ENCODE measurements around the gene GRK3.

DNA sequence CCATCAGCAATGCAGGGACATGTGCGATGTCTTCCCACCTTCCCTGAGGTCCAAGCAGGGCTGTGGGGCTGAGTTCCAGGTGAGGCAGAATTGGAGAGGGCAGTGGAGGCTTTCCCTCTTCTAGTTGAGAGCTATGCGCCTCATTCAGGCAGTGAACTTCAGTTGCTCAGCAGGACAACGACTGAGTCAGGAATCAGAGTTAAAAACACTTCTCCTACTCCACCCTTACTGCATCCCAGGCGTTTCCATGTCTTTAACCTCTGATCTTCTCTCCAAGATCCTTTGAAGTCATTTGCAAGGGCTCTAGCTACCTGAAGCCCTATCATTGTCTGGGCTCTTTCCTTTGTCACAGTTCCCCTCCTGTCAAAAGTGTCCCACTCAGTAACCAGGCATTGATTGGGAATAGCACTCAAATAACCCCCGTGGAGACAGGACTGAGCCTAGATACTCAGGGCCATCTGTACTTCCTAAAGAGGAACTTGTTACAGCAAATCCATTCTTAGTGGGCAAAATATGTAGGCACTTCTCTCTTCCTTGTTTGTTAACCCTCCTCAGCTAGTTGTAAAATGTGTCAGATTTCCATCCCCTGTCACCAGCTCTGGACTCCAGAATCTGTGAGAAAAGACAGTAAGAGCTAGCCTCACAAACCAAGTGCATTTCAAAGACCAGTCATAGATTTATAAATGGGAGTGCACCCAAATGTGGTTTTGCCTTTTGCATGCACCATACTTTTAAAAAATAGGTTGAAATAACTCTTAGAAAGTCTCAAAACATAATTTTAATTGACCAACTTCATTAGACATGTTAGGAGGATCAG, 105.0 kb downstream of the GRK3 start:
- TF ChIP-seq POLR2AphosphoS5 (IDR thresholded peaks at IDR 0.05; ENCODE audit: insufficient read depth, low read depth, low read length) (no peak), EZH2 (IDR thresholded peaks at IDR 0.05; ENCODE audit: borderline replicate concordance, low read depth, low read length, severe bottlenecking) (no peak), POLR2A (IDR thresholded peaks at IDR 0.05; ENCODE audit: low read depth, low read length) (no peak), MYC (IDR thresholded peaks at IDR 0.05; ENCODE audit: low read depth, low read length) (no peak)
- TF ChIP-seq, protein P1, sequence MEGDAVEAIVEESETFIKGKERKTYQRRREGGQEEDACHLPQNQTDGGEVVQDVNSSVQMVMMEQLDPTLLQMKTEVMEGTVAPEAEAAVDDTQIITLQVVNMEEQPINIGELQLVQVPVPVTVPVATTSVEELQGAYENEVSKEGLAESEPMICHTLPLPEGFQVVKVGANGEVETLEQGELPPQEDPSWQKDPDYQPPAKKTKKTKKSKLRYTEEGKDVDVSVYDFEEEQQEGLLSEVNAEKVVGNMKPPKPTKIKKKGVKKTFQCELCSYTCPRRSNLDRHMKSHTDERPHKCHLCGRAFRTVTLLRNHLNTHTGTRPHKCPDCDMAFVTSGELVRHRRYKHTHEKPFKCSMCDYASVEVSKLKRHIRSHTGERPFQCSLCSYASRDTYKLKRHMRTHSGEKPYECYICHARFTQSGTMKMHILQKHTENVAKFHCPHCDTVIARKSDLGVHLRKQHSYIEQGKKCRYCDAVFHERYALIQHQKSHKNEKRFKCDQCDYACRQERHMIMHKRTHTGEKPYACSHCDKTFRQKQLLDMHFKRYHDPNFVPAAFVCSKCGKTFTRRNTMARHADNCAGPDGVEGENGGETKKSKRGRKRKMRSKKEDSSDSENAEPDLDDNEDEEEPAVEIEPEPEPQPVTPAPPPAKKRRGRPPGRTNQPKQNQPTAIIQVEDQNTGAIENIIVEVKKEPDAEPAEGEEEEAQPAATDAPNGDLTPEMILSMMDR (IDR thresholded peaks at IDR 0.05; ENCODE audit: extremely low read depth in 1 of 2, insufficient read depth in 1 of 2, low read depth in 1 of 2, low read length in 2 of 2): no peak
